Endodermal cell (in vitro differentiated cells): Measurements from ENCODE around the gene ATP6AP2. TPM values are rescaled to one million over a fixed set of nuclear protein-coding genes. Genes with fewer than 3 reads are reported as not detected.

ENCODE experiments used
- DNase-seq: peaks from one replicate; pipeline ENCODE4 v3.0.0-alpha.2; 2017
- H3K27ac ChIP-seq: 2 replicates; pipeline ENCODE4 v1.5.1; 2013; ENCODE audit warnings: mild to moderate bottlenecking, low read depth, low read length, moderate library complexity
- H3K27me3 ChIP-seq: 2 replicates; pipeline ENCODE4 v1.6.1; 2013; ENCODE audit warnings: mild to moderate bottlenecking, low read length, moderate library complexity; ENCODE audit not compliant: insufficient read depth, control insufficient read depth, poor library complexity, severe bottlenecking
- H3K36me3 ChIP-seq: 2 replicates; pipeline ENCODE4 v1.7.0; 2013; ENCODE audit warnings: mild to moderate bottlenecking, low read length, moderate library complexity; ENCODE audit not compliant: control insufficient read depth, insufficient read depth
- H3K4me1 ChIP-seq: one replicate; pipeline ENCODE4 v1.7.0; 2013; ENCODE audit warnings: low read length; ENCODE audit not compliant: control insufficient read depth, insufficient read depth
- H3K4me3 ChIP-seq: 2 replicates; pipeline ENCODE4 v1.5.1; 2013; ENCODE audit warnings: mild to moderate bottlenecking, low read length, moderate library complexity
- H3K9ac ChIP-seq: 2 replicates; pipeline ENCODE4 v1.6.1; 2013; ENCODE audit warnings: mild to moderate bottlenecking, low read length, moderate library complexity; ENCODE audit not compliant: poor library complexity, severe bottlenecking; ENCODE audit errors: extremely low read depth
- H3K9me3 ChIP-seq: 2 replicates; pipeline ENCODE4 v1.6.1; 2013; ENCODE audit warnings: mild to moderate bottlenecking, low read length, moderate library complexity; ENCODE audit not compliant: control insufficient read depth
- H3K27ac Mint-ChIP-seq: 2 replicates; pipeline ENCODE4 v1.8.0; 2020; ENCODE audit warnings: mixed read lengths
- H3K27me3 Mint-ChIP-seq: 2 replicates; pipeline ENCODE4 v1.8.0; 2021; ENCODE audit warnings: mild to moderate bottlenecking, mixed read lengths; ENCODE audit not compliant: insufficient read depth
- H3K36me3 Mint-ChIP-seq: 2 replicates; pipeline ENCODE4 v1.8.0; 2020; ENCODE audit warnings: low read depth, mixed read lengths
- H3K4me1 Mint-ChIP-seq: 2 replicates; pipeline ENCODE4 v1.8.0; 2020; ENCODE audit warnings: mixed read lengths
- H3K4me3 Mint-ChIP-seq: 2 replicates; pipeline ENCODE4 v1.8.0; 2020; ENCODE audit warnings: mild to moderate bottlenecking, moderate library complexity, mixed read lengths
- H3K9me3 Mint-ChIP-seq: 2 replicates; pipeline ENCODE4 v1.8.0; 2020; ENCODE audit warnings: mild to moderate bottlenecking, mixed read lengths
- CTCF ChIP-seq: fragments of 200-600 bp; sonication (generic); conservative IDR thresholded peaks from 2 replicates; pipeline ENCODE4 v1.5.0; 2021; ENCODE audit warnings: antibody characterized with exemption, mild to moderate bottlenecking
- WGBS, 2 experiments: methylation state at CpG; one replicate each; pipeline versions ENCODE4 v1.1.5 to v1.1.7; 2013; ENCODE audit warnings: missing lambda C conversion rate in 2 of 2, mixed read lengths in 1 of 2; ENCODE audit not compliant: insufficient coverage in 1 of 2, insufficient read length in 1 of 2; 5-methylcytosine and 5-hydroxymethylcytosine counted together
- total RNA-seq, 2 donors: library from RNA; stranded (reverse); fragmentation: NEBNext Ultra II Directional in 1 of 2; extraction: Animal tissue kit (Norgen Biotek cat#: 25700) in 1 of 2; gene quantifications; 2 replicates in 1 of 2; 3 replicates in 1 of 2; pipeline ENCODE4 v1.2.1, GENCODE V29; 2021

ATP6AP2 gene
- total RNA-seq, 2 donors from 2014 or later = 67.0 to 82.2 TPM

- no peaks in the 10 kb centered on the region for H3K36me3 ChIP-seq
- Mint-ChIP-seq H3K27ac (no peak overlapping the region), H3K27me3 (no peaks in the 10 kb centered on the region), H3K36me3 (no peaks in the 10 kb centered on the region), H3K4me3 (no peak overlapping the region), H3K4me1 (no peaks in the 10 kb centered on the region), H3K9me3 (peaks cover 17% of the 10 kb centered on the region)
- no peak overlapping the region for H3K9ac ChIP-seq
- no peak overlapping the region for H3K27ac ChIP-seq
- no peak for DNase-seq
- no peak for TF ChIP-seq CTCF
- no peaks in the 10 kb centered on the region for H3K27me3 ChIP-seq
- H3K4me3 ChIP-seq = no peak overlapping the region
- H3K4me1 ChIP-seq = no peaks in the 10 kb centered on the region
- no peaks in the 10 kb centered on the region for H3K9me3 ChIP-seq
- 58% methylated on average over 5 of the region's 9 CpGs; no CpG with 5 or more reads in 1 of the 2 experiments for WGBS, 2 experiments
Measured at GRCh38 chrX:40615976-40616375, 35.2 kb downstream of the ATP6AP2 start.

GRCh38 chrX:40617566-40617965 is 36.8 kb downstream of the ATP6AP2 start:
- H3K9ac ChIP-seq = no peak overlapping the region
- H3K27ac ChIP-seq = no peak overlapping the region
- no peak for TF ChIP-seq CTCF
- no peak for DNase-seq
- H3K4me1 Mint-ChIP-seq = no peaks in the 10 kb centered on the region
- H3K9me3 Mint-ChIP-seq = peaks cover 19% of the 10 kb centered on the region
- H3K4me3 ChIP-seq = no peak overlapping the region
- H3K4me1 ChIP-seq = no peaks in the 10 kb centered on the region
- H3K36me3 ChIP-seq = no peaks in the 10 kb centered on the region
- no peaks in the 10 kb centered on the region for H3K9me3 ChIP-seq
- H3K27ac Mint-ChIP-seq = no peak overlapping the region
- 85 to 89% methylated on average over 4 to 6 of the region's 7 CpGs for WGBS, 2 experiments
- H3K36me3 Mint-ChIP-seq = no peaks in the 10 kb centered on the region
- H3K27me3 ChIP-seq = no peaks in the 10 kb centered on the region
- H3K27me3 Mint-ChIP-seq = no peaks in the 10 kb centered on the region
- H3K4me3 Mint-ChIP-seq = no peak overlapping the region

GRCh38 chrX:40622479-40623138 is 41.8 kb downstream of the ATP6AP2 start:
- H3K27ac ChIP-seq = no peak overlapping the region
- H3K4me3 Mint-ChIP-seq = no peak overlapping the region
- no peak overlapping the region for H3K9ac ChIP-seq
- TF ChIP-seq CTCF = no peak
- WGBS, 2 experiments = 92 to 95% methylated on average over 6 to 18 of the region's 18 CpGs
- H3K4me3 ChIP-seq = no peak overlapping the region
- H3K9me3 Mint-ChIP-seq = peaks cover 21% of the 10 kb centered on the region
- no peak overlapping the region for H3K27ac Mint-ChIP-seq
- H3K27me3 Mint-ChIP-seq = peaks cover 2% of the 10 kb centered on the region
- H3K4me1 ChIP-seq = no peaks in the 10 kb centered on the region
- H3K27me3 ChIP-seq = no peaks in the 10 kb centered on the region
- no peak for DNase-seq
- no peaks in the 10 kb centered on the region for H3K36me3 Mint-ChIP-seq
- H3K9me3 ChIP-seq = no peaks in the 10 kb centered on the region
- no peaks in the 10 kb centered on the region for H3K4me1 Mint-ChIP-seq
- H3K36me3 ChIP-seq = no peaks in the 10 kb centered on the region
